ENCODE results near the gene RPTOR.

RPTOR gene

GRCh38 chr17:81002013-81002384 lies 457.4 kb downstream of the RPTOR start:
- Mint-ChIP-seq H3K27ac (no peak overlapping the region), H3K27me3 (peaks cover 13% of the 10 kb centered on the region), H3K4me3 (no peak overlapping the region), H3K4me1 (peaks cover 19% of the 10 kb centered on the region), H3K9me3 (no peaks in the 10 kb centered on the region), H3K36me3 (peaks cover 6% of the 10 kb centered on the region)

- Mint-ChIP-seq H3K27ac (no peak overlapping the region), H3K4me1 (peaks cover 19% of the 10 kb centered on the region), H3K27me3 (peaks cover 14% of the 10 kb centered on the region), H3K36me3 (peaks cover 6% of the 10 kb centered on the region), H3K4me3 (peak overlapping the region; percentile 26), H3K9me3 (no peaks in the 10 kb centered on the region)
Observed at GRCh38 chr17:81002409-81003361, 458.0 kb downstream of the RPTOR start.

- peaks cover 19% of the 10 kb centered on the region for H3K4me1 Mint-ChIP-seq
- H3K9me3 Mint-ChIP-seq, result no peaks in the 10 kb centered on the region
- peaks cover 4% of the 10 kb centered on the region for H3K36me3 Mint-ChIP-seq
- no peak overlapping the region for H3K4me3 Mint-ChIP-seq
- H3K27me3 Mint-ChIP-seq, result peaks cover 14% of the 10 kb centered on the region
- H3K27ac Mint-ChIP-seq, result no peak overlapping the region
Observed at GRCh38 chr17:81003711-81004475, 459.3 kb downstream of the RPTOR start.

- Mint-ChIP-seq H3K9me3 (peaks cover 7% of the 10 kb centered on the region), H3K36me3 (peaks cover 7% of the 10 kb centered on the region), H3K4me3 (no peak overlapping the region), H3K27ac (no peak overlapping the region), H3K4me1 (peaks cover 19% of the 10 kb centered on the region), H3K27me3 (peaks cover 14% of the 10 kb centered on the region)
Observed at GRCh38 chr17:81006891-81007290, 462.3 kb downstream of the RPTOR start.

GRCh38 chr17:81008140-81008539 lies 463.5 kb downstream of the RPTOR start:
- no peak overlapping the region for H3K4me3 Mint-ChIP-seq
- no peak overlapping the region for H3K27ac Mint-ChIP-seq
- H3K4me1 Mint-ChIP-seq, result peaks cover 13% of the 10 kb centered on the region
- peaks cover 14% of the 10 kb centered on the region for H3K27me3 Mint-ChIP-seq
- H3K36me3 Mint-ChIP-seq, result peaks cover 5% of the 10 kb centered on the region
- H3K9me3 Mint-ChIP-seq, result peaks cover 7% of the 10 kb centered on the region

GRCh38 chr17:81009136-81009535 lies 464.5 kb downstream of the RPTOR start:
- H3K4me1 Mint-ChIP-seq, result peaks cover 6% of the 10 kb centered on the region
- no peak overlapping the region for H3K4me3 Mint-ChIP-seq
- peaks cover 13% of the 10 kb centered on the region for H3K27me3 Mint-ChIP-seq
- peaks cover 7% of the 10 kb centered on the region for H3K9me3 Mint-ChIP-seq
- no peak overlapping the region for H3K27ac Mint-ChIP-seq
- peaks cover 5% of the 10 kb centered on the region for H3K36me3 Mint-ChIP-seq

- Mint-ChIP-seq H3K27ac (no peak overlapping the region), H3K4me1 (peaks cover 3% of the 10 kb centered on the region), H3K36me3 (peaks cover 8% of the 10 kb centered on the region), H3K4me3 (no peak overlapping the region), H3K27me3 (peaks cover 9% of the 10 kb centered on the region), H3K9me3 (peaks cover 7% of the 10 kb centered on the region)
Observed at GRCh38 chr17:81010935-81011334, 466.3 kb downstream of the RPTOR start.

- Mint-ChIP-seq H3K4me1 (peaks cover 11% of the 10 kb centered on the region), H3K9me3 (peaks cover 7% of the 10 kb centered on the region), H3K4me3 (no peak overlapping the region), H3K27ac (no peak overlapping the region), H3K27me3 (peaks cover 1% of the 10 kb centered on the region), H3K36me3 (peaks cover 10% of the 10 kb centered on the region)
Observed at GRCh38 chr17:81011951-81012350, 467.3 kb downstream of the RPTOR start.

- peaks cover 7% of the 10 kb centered on the region for H3K9me3 Mint-ChIP-seq
- H3K4me3 Mint-ChIP-seq, result no peak overlapping the region
- H3K36me3 Mint-ChIP-seq, result peaks cover 11% of the 10 kb centered on the region
- H3K27ac Mint-ChIP-seq, result no peak overlapping the region
- peaks cover 17% of the 10 kb centered on the region for H3K4me1 Mint-ChIP-seq
- no peaks in the 10 kb centered on the region for H3K27me3 Mint-ChIP-seq
Observed at GRCh38 chr17:81012574-81013447, 468.2 kb downstream of the RPTOR start.

GRCh38 chr17:81013642-81014041 lies 469.0 kb downstream of the RPTOR start:
- no peak overlapping the region for H3K27ac Mint-ChIP-seq
- H3K36me3 Mint-ChIP-seq, result peaks cover 11% of the 10 kb centered on the region
- peaks cover 7% of the 10 kb centered on the region for H3K9me3 Mint-ChIP-seq
- peaks cover 25% of the 10 kb centered on the region for H3K4me1 Mint-ChIP-seq
- no peaks in the 10 kb centered on the region for H3K27me3 Mint-ChIP-seq
- no peak overlapping the region for H3K4me3 Mint-ChIP-seq

- no peak overlapping the region for H3K27ac Mint-ChIP-seq
- peaks cover 39% of the 10 kb centered on the region for H3K4me1 Mint-ChIP-seq
- no peaks in the 10 kb centered on the region for H3K27me3 Mint-ChIP-seq
- no peak overlapping the region for H3K4me3 Mint-ChIP-seq
- peaks cover 11% of the 10 kb centered on the region for H3K36me3 Mint-ChIP-seq
- peaks cover 7% of the 10 kb centered on the region for H3K9me3 Mint-ChIP-seq
Observed at GRCh38 chr17:81015136-81015535, 470.5 kb downstream of the RPTOR start.
